ENCODE measurements around the gene SHH. TPM values are rescaled to one million over a fixed set of nuclear protein-coding genes. Genes with fewer than 3 reads are reported as not detected.

Gene SHH
- total RNA-seq, 2 experiments from 2014 or later = not detected

DNA sequence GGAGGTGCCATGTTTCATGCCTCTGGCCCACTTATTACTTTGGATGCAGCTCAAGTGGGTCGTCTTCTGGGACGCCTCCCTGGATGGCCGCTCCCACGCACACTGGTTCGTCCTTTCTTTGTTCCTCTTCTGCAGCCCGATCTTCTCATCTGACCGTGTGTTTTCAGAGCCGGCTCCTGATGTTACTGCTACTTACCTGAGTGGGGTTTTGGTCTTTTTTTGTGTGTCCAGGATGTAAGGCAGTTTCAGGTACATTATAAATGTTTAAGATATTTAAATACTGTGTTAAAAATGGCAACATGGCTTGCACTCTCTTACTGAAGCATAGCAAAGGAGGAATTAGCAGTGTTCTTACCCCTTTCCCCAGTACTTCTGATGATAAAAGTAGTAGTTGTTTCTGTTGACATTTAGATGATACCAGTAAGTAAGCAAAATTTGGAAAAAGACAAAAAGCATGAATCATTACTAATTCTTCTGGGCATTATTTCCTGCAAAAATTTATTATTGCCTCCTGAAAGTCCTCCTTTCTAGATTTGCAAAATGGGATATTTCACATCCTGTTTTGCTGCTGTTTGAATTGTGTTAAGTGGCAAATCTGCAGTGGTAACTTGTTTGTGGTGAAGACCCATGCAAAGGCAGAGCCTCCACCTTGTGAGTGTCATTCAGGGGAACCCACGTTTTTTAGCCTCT, 59.4 kb downstream of the SHH start:
- Mint-ChIP-seq H3K9me3 (peaks cover 2% of the 10 kb centered on the region), H3K27me3 (no peaks in the 10 kb centered on the region), H3K27ac (no peak overlapping the region), H3K4me3 (no peak overlapping the region), H3K36me3 (ENCODE audit: low read depth) (peaks cover 39% of the 10 kb centered on the region), H3K4me1 (peaks cover 43% of the 10 kb centered on the region)
- POLR2A ChIA-PET = no interaction called here
- CTCF ChIA-PET = interaction anchor here (1.3 kb wide), 1 partner anchor 11 kb away, joined by 4 read pairs; no protein-coding TSS in a partner anchor
- DNase-seq = no peak

- H3K9me3 Mint-ChIP-seq = no peaks in the 10 kb centered on the region
- POLR2A ChIA-PET = no interaction called here
- H3K4me3 Mint-ChIP-seq = no peak overlapping the region
- H3K36me3 Mint-ChIP-seq (ENCODE audit: low read depth) = peaks cover 36% of the 10 kb centered on the region
- no peak overlapping the region for H3K27ac Mint-ChIP-seq
- H3K4me1 Mint-ChIP-seq = peaks cover 42% of the 10 kb centered on the region
- CTCF ChIA-PET = interaction anchor here (1.3 to 1.4 kb wide), 2 partner anchors 16 to 152 kb away, joined by 3 read pairs; no protein-coding TSS in a partner anchor
- no peaks in the 10 kb centered on the region for H3K27me3 Mint-ChIP-seq
- no peak for DNase-seq
These were observed 60.9 kb downstream of the SHH start for GRCh38 chr7:155751409-155751808.

GRCh38 chr7:155750255-155751125, 61.8 kb downstream of the SHH start:
- Mint-ChIP-seq H3K27ac (no peak overlapping the region), H3K36me3 (ENCODE audit: low read depth) (peaks cover 45% of the 10 kb centered on the region), H3K4me1 (peaks cover 48% of the 10 kb centered on the region), H3K9me3 (no peaks in the 10 kb centered on the region), H3K4me3 (no peak overlapping the region), H3K27me3 (no peaks in the 10 kb centered on the region)
- POLR2A ChIA-PET = no interaction called here
- no peak for DNase-seq
- CTCF ChIA-PET = interaction anchor here (0.6 to 1.4 kb wide), 4 partner anchors 10 to 151 kb away, joined by 3 read pairs; no protein-coding TSS in a partner anchor

Other genes starting within 250 kb of the SHH start
- gene RBM33, start 167.8 kb downstream of the SHH start, total RNA-seq = 10 to 100 TPM; 75.8 to 76.5 TPM